HepG2 (cell line): ENCODE results near the gene A4GNT. TPM values are rescaled to one million over a fixed set of nuclear protein-coding genes. Genes with fewer than 3 reads are reported as not detected.
A peak's percentile ranks its signal among the peaks of the same experiment; 100 is the strongest.

Source experiments
- ARNT2 ChIP-seq: sonication (generic); formaldehyde crosslinking; IDR thresholded peaks from 2 replicates; pipeline ENCODE4 v1.8.0; 2022; ENCODE audit warnings: mild to moderate bottlenecking, low read depth, missing genetic modification reagents, moderate library complexity
- CENPT ChIP-seq: sonication (generic); formaldehyde crosslinking; IDR thresholded peaks from 2 replicates; pipeline ENCODE4 v1.8.0; 2022; ENCODE audit warnings: low read depth, mild to moderate bottlenecking, moderate library complexity, missing genetic modification reagents
- FOXJ3 ChIP-seq: sonication (generic); formaldehyde crosslinking; IDR thresholded peaks from 2 replicates; pipeline ENCODE4 v1.4.0; 2020; ENCODE audit warnings: missing genetic modification reagents, mild to moderate bottlenecking, borderline replicate concordance
- MAZ ChIP-seq, 2 experiments: sonication (generic) in 1 of 2; formaldehyde crosslinking in 1 of 2; IDR thresholded peaks; 2 replicates each; pipeline versions ENCODE4 v1.5.0 to v1.6.1; 2012 to 2020; ENCODE audit warnings: low read depth in 2 of 2, mild to moderate bottlenecking in 2 of 2, borderline replicate concordance in 1 of 2, improper control_type of control experiment in 1 of 2, low read length in 1 of 2, missing genetic modification reagents in 1 of 2, moderate library complexity in 1 of 2
- MED8 ChIP-seq: sonication (generic); formaldehyde crosslinking; IDR thresholded peaks from 2 replicates; pipeline ENCODE4 v1.8.1; 2023; ENCODE audit warnings: mild to moderate bottlenecking, missing genetic modification reagents; ENCODE audit not compliant: insufficient replicate concordance
- MTA1 ChIP-seq: sonication (generic); formaldehyde crosslinking; IDR thresholded peaks from 2 replicates; pipeline ENCODE4 v1.4.0; 2020; ENCODE audit warnings: missing genetic modification reagents, mild to moderate bottlenecking, borderline replicate concordance
- PHB2 ChIP-seq: fragments of 450-650 bp; IDR thresholded peaks from 2 replicates; pipeline ENCODE4 v1.6.1; 2018; ENCODE audit not compliant: partially characterized antibody
- TAF1 ChIP-seq: sonication (generic); formaldehyde crosslinking; IDR thresholded peaks from 2 replicates; pipeline ENCODE4 v1.4.0; 2020; ENCODE audit warnings: missing genetic modification reagents
- TGIF2 ChIP-seq: IDR thresholded peaks from 2 replicates; pipeline ENCODE4 v1.6.1; 2016; ENCODE audit warnings: control low read depth, missing compliant biosample characterization
- THAP11 ChIP-seq: IDR thresholded peaks from 2 replicates; pipeline ENCODE4 v1.6.1; 2016; ENCODE audit warnings: missing biosample characterization, missing genetic modification reagents
- ZBTB7B ChIP-seq: sonication (generic); formaldehyde crosslinking; IDR thresholded peaks from 2 replicates; pipeline ENCODE4 v1.4.0; 2020; ENCODE audit warnings: missing genetic modification reagents
- ZNF225 ChIP-seq: sonication (generic); formaldehyde crosslinking; IDR thresholded peaks from 2 replicates; pipeline ENCODE4 v1.4.0; 2020; ENCODE audit warnings: mild to moderate bottlenecking, missing genetic modification reagents
- ZNF256 ChIP-seq: sonication (generic); formaldehyde crosslinking; conservative IDR thresholded peaks from 2 replicates; pipeline ENCODE4 v1.4.0; 2020; ENCODE audit warnings: missing genetic modification reagents
- ZNF350 ChIP-seq: sonication (generic); formaldehyde crosslinking; IDR thresholded peaks from 2 replicates; pipeline ENCODE4 v1.4.0; 2020; ENCODE audit warnings: mild to moderate bottlenecking, low read depth, missing genetic modification reagents, borderline replicate concordance
- ZNF556 ChIP-seq: sonication (generic); formaldehyde crosslinking; IDR thresholded peaks from 2 replicates; pipeline ENCODE4 v1.4.0; 2020; ENCODE audit warnings: mild to moderate bottlenecking, missing genetic modification reagents, borderline replicate concordance
- ZSCAN30 ChIP-seq: sonication (generic); formaldehyde crosslinking; IDR thresholded peaks from 2 replicates; pipeline ENCODE4 v1.5.0; 2020; ENCODE audit warnings: mild to moderate bottlenecking, missing genetic modification reagents
- polyA plus RNA-seq, 8 experiments: library from polyadenylated mRNA; depleted of rRNA in 3 of 8; stranded (reverse) in 7 of 8; unstranded in 1 of 8; fragments of >200 nt; fragmentation: Illumina TruSeq in 4 of 8; extraction: Trizol in 4 of 8; gene quantifications; 2 replicates each; pipeline versions ENCODE4 v1.2.1 to v1.2.3, GENCODE V29; 2011 to 2016; ENCODE audit warnings: low read depth in 4 of 8, missing spikeins in 1 of 8, mixed read lengths in 1 of 8; ENCODE audit not compliant: insufficient read depth in 1 of 8
- total RNA-seq, 5 experiments: library from RNA; depleted of rRNA; stranded (reverse); fragments of >200 nt; fragmentation: Illumina TruSeq; extraction: Trizol; gene quantifications; 2 replicates each; pipeline ENCODE4 v1.2.3, GENCODE V29; 2016; ENCODE audit warnings: low read depth in 1 of 5
- TF ChIP-seq, protein P1 (sequence below): sonication (generic); formaldehyde crosslinking; IDR thresholded peaks from 2 replicates; pipeline ENCODE4 v1.4.0; 2020; ENCODE audit warnings: missing genetic modification reagents
- TF ChIP-seq, protein P2 (sequence below): IDR thresholded peaks from 2 replicates; pipeline ENCODE4 v1.6.1; 2016
- TF ChIP-seq, protein P3 (sequence below): sonication (generic); formaldehyde crosslinking; IDR thresholded peaks from 2 replicates; pipeline ENCODE4 v1.5.0; 2020; ENCODE audit warnings: missing genetic modification reagents
- TF ChIP-seq, protein P4 (sequence below): IDR thresholded peaks from 2 replicates; pipeline ENCODE4 v1.6.1; 2016; ENCODE audit warnings: low read depth, missing genetic modification reagents, missing compliant biosample characterization

The A4GNT gene
- total and polyA plus RNA-seq, 2 of the 13 experiments (the other 11 are each of a cell fraction or from before 2014, with no cell fraction given): not detected

DNA sequence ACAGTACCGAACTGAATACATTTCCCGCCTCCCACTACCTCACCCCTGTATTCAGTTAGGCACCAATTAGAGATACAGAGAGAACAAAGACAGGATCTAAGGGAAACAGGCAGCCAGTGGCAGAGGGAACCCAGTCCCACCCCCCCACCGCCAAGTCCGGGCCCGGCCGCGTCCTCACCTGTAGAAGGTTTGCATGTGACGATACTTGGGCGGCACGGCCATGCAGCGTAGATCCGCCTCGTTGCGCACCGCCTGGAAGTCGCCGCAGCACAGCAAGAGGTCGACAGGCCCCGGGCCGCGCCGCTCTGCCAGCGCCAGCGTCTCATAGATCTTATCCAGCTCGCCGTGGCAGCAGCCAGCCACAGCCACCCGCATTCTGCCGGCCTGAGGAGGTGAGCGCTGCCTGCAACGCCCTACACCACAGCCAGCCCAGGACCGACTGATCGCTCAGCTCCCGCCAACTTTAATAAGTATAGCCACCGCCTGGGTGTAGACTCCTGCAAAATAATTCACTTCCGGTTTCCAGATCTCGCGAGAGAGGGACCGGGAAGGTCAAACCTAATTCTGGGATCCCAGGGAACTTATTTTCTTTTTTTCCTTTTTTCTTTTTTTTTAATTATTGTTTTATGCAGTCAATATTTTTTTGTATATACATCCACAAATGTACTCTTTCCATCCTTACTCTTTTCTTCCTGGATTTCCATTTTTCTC, 42.4 kb upstream of the A4GNT start, which contains the start of gene DBR1 (continued):
- TF ChIP-seq, protein P1, sequence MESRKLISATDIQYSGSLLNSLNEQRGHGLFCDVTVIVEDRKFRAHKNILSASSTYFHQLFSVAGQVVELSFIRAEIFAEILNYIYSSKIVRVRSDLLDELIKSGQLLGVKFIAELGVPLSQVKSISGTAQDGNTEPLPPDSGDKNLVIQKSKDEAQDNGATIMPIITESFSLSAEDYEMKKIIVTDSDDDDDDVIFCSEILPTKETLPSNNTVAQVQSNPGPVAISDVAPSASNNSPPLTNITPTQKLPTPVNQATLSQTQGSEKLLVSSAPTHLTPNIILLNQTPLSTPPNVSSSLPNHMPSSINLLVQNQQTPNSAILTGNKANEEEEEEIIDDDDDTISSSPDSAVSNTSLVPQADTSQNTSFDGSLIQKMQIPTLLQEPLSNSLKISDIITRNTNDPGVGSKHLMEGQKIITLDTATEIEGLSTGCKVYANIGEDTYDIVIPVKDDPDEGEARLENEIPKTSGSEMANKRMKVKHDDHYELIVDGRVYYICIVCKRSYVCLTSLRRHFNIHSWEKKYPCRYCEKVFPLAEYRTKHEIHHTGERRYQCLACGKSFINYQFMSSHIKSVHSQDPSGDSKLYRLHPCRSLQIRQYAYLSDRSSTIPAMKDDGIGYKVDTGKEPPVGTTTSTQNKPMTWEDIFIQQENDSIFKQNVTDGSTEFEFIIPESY (CRISPR knock-in tag): 0 out of 2 replicates have a peak, but pooled peaks have one; percentile 17
- peak; percentile 81; the same call in 1 of the 2 replicates for TF ChIP-seq ARNT2 (CRISPR knock-in tag)
- TF ChIP-seq ZNF350 (CRISPR knock-in tag): 0 out of 2 replicates have a peak, but pooled peaks have one; percentile 39
- no peak for TF ChIP-seq PHB2
- TF ChIP-seq, protein P2, sequence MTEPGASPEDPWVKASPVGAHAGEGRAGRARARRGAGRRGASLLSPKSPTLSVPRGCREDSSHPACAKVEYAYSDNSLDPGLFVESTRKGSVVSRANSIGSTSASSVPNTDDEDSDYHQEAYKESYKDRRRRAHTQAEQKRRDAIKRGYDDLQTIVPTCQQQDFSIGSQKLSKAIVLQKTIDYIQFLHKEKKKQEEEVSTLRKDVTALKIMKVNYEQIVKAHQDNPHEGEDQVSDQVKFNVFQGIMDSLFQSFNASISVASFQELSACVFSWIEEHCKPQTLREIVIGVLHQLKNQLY: no peak
- peak; percentile 86; the same call in 1 of the 2 replicates for TF ChIP-seq ZNF556 (CRISPR knock-in tag)
- peak; percentile 33; the same call in 1 of the 2 replicates for TF ChIP-seq FOXJ3 (CRISPR knock-in tag)
- TF ChIP-seq, protein P3, sequence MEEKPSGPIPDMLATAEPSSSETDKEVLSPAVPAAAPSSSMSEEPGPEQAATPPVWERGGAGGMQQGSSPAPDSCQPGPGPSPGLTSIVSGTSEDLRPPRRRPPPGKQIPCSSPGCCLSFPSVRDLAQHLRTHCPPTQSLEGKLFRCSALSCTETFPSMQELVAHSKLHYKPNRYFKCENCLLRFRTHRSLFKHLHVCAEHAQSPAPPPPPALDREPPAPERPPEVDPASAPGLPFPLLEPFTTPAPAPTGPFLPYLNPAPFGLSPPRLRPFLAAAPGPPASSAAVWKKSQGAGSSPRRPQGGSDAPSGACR (CRISPR knock-in tag): peak; percentile 29; the same call in 1 of the 2 replicates
- peak; percentile 65; the same call in 1 of the 2 replicates for TF ChIP-seq ZNF225 (CRISPR knock-in tag)
- TF ChIP-seq, protein P4, sequence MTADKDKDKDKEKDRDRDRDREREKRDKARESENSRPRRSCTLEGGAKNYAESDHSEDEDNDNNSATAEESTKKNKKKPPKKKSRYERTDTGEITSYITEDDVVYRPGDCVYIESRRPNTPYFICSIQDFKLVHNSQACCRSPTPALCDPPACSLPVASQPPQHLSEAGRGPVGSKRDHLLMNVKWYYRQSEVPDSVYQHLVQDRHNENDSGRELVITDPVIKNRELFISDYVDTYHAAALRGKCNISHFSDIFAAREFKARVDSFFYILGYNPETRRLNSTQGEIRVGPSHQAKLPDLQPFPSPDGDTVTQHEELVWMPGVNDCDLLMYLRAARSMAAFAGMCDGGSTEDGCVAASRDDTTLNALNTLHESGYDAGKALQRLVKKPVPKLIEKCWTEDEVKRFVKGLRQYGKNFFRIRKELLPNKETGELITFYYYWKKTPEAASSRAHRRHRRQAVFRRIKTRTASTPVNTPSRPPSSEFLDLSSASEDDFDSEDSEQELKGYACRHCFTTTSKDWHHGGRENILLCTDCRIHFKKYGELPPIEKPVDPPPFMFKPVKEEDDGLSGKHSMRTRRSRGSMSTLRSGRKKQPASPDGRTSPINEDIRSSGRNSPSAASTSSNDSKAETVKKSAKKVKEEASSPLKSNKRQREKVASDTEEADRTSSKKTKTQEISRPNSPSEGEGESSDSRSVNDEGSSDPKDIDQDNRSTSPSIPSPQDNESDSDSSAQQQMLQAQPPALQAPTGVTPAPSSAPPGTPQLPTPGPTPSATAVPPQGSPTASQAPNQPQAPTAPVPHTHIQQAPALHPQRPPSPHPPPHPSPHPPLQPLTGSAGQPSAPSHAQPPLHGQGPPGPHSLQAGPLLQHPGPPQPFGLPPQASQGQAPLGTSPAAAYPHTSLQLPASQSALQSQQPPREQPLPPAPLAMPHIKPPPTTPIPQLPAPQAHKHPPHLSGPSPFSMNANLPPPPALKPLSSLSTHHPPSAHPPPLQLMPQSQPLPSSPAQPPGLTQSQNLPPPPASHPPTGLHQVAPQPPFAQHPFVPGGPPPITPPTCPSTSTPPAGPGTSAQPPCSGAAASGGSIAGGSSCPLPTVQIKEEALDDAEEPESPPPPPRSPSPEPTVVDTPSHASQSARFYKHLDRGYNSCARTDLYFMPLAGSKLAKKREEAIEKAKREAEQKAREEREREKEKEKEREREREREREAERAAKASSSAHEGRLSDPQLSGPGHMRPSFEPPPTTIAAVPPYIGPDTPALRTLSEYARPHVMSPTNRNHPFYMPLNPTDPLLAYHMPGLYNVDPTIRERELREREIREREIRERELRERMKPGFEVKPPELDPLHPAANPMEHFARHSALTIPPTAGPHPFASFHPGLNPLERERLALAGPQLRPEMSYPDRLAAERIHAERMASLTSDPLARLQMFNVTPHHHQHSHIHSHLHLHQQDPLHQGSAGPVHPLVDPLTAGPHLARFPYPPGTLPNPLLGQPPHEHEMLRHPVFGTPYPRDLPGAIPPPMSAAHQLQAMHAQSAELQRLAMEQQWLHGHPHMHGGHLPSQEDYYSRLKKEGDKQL: 0 out of 2 replicates have a peak, but pooled peaks have one; percentile 34
- 0 out of 2 replicates have a peak, but pooled peaks have one; percentile 22 for TF ChIP-seq ZBTB7B (CRISPR knock-in tag)
- TF ChIP-seq ZNF256 (CRISPR knock-in tag): 0 out of 2 replicates have a peak, but pooled peaks have one; percentile 49
- no peak for TF ChIP-seq ZSCAN30 (CRISPR knock-in tag)
- 0 out of 2 replicates have a peak, but pooled peaks have one; percentile 9 for TF ChIP-seq TGIF2
- TF ChIP-seq MED8 (CRISPR knock-in tag): no peak
- no peak for TF ChIP-seq MAZ (IDR thresholded peaks at IDR 0.05; ENCODE audit: borderline replicate concordance, low read depth, low read length)
- TF ChIP-seq MAZ (CRISPR knock-in tag; IDR thresholded peaks at IDR 0.05; ENCODE audit: low read depth): 0 out of 2 replicates have a peak, but pooled peaks have one; percentile 25
- no peak for TF ChIP-seq CENPT
- peak; percentile 79 for TF ChIP-seq THAP11 (CRISPR knock-in tag)
- TF ChIP-seq MTA1: peak; percentile 39; the same call in 1 of the 2 replicates
- TF ChIP-seq TAF1 (CRISPR knock-in tag): peak; percentile 90
